GM18505 (cell line): Measurements from ENCODE around the gene FAM168A.

Experiments used
- ATAC-seq: cut with Tn5 transposase; IDR thresholded peaks from one replicate; pipeline ENCODE4 v1.9.1; 2021; ENCODE audit not compliant: unreplicated experiment
- POLR2A ChIP-seq: IDR thresholded peaks from 4 replicates; pipeline ENCODE4 v1.6.1; 2011; ENCODE audit warnings: borderline replicate concordance; ENCODE audit not compliant: insufficient read depth, insufficient read length; ENCODE audit errors: extremely low read depth

The FAM168A gene

DNA sequence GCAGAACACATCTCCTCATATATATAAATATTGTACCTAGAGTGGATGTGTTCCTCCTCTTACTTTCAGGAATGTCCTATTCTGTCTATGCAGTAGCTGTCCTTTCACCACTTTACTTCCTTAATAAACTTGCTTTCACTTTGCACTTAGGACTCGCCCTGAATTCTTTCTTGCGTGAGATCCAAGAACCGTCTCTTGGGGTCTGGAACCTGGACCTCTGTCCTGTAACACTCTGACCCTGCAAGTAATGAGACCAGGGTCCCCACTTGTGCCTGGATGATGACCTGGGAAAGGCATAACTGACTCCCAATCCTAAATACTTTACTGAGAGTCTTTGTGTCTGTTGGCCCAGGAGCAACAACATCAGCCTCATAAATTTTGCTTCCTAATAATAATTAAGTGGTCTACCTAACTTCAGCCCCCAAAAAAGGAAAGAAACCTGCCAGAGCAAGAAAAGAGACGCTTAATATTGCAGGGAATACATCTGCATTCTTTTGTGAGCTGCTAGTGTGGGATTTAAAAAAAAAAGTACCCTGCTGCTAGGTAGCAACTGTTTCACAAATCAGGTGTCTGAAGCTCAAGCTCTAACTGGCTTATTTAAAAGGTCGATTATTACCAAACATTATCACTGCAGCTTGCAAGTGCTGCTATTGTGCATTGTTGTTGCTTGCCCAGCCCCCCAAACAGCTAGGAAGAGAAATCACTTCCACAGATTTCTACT lies 69.3 kb downstream of the FAM168A start:
- TF ChIP-seq POLR2A = no peak
- no peak for ATAC-seq

GRCh38 chr11:73528013-73528412 lies 69.9 kb downstream of the FAM168A start:
- TF ChIP-seq POLR2A = no peak

DNA sequence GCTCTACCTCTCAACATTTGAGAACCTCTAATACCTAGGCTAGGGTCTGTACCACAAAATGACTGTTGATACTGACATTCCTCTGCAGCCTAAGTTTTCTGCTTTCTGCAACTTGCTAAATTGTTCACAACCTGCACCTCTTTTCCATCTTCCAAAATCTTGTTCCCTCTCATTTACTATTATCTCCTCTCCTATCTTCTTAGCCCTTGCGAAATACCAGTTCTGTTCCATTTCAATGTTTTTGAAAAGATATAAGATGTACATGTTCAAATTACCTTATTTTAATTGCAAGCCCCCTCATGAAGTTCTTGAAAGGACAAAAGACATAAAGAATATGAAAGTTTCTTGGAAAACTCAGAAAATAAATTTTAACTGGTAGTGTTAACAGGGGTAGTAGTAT lies 72.3 kb downstream of the FAM168A start:
- no peak for TF ChIP-seq POLR2A
- no peak for ATAC-seq

More at GRCh38 chr11:73528013-73528412, 69.9 kb downstream of the FAM168A start:
- no peak for ATAC-seq

DNA sequence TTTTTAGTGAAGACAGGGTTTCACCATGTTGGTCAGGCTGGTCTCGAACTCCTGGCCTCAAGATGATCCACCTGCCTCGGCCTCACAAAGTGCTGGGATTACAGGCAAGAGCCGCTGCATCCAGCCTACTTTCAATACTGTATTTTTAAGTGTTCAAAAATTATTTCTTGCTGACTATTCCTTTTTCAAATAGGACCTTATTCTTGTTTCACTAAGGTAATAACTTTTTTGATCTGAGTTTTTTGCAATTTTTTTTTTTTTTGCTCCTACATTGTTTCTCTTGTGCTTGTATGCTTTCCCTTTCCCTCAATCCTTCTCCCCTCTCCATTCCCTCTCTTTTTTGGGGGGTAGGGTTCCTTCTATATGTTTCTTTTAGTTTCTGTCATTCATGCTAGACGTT lies 73.1 kb downstream of the FAM168A start:
- no peak for ATAC-seq
- TF ChIP-seq POLR2A = no peak

DNA sequence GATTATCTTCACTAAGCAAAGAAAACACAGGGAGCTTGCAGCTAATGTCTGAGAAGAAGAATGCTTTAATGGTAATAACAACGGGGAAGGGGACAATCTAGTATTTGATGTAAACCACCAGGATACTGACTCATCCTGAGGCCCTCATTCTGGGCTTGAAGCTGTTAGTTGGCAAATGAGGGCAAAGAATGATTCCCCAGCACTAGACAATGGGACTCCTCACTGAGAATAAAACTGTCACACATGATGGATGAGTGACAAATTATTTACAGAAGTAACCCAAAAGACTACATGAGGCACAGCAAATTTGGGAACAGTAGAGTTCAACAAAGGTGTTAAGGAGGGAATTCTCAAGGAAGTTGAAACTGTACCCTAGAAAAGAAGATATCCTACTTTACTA lies 76.3 kb downstream of the FAM168A start:
- ATAC-seq = no peak

DNA sequence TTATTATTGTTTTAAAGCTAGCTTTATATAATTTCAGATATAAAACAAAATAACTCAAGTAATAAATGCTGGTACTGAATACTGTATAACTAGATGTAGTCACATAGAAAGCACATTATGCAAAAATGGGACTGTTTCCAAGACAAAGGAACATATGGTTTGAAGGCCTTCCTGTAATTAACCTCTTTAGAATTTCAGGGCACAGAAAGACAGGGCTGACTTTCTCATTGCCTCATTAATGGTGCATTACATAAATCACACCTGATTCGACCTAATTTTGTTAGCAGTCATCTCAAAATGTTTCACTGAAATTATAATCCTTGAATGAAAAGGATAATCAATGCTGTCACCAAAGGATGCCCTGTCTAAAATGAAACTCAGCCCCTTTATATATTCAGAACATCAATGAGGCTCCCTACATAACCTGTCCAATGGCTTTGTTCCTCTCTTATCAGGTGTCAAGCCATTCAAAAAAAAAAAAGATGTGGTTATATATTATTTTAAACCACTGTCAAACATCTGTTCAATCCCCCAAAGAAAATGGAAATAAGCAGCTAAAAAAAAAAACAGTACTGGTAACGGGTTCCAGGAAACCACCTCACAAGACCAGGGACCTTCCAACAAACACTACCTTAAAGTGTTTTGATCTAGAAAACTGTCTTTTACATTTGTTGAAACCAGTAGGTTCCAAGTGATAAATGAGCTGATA lies 77.4 kb downstream of the FAM168A start:
- TF ChIP-seq POLR2A = no peak
- no peak for ATAC-seq

More for the DNA sequence above, 76.3 kb downstream of the FAM168A start:
- no peak for TF ChIP-seq POLR2A

- no peak for TF ChIP-seq POLR2A
- no peak for ATAC-seq
These were observed 78.6 kb downstream of the FAM168A start for GRCh38 chr11:73519266-73519665.

GRCh38 chr11:73518195-73518594 lies 79.7 kb downstream of the FAM168A start:
- no peak for TF ChIP-seq POLR2A
- no peak for ATAC-seq

- no peak for TF ChIP-seq POLR2A
- ATAC-seq = no peak
These were observed 81.8 kb downstream of the FAM168A start for GRCh38 chr11:73516080-73516479.

DNA sequence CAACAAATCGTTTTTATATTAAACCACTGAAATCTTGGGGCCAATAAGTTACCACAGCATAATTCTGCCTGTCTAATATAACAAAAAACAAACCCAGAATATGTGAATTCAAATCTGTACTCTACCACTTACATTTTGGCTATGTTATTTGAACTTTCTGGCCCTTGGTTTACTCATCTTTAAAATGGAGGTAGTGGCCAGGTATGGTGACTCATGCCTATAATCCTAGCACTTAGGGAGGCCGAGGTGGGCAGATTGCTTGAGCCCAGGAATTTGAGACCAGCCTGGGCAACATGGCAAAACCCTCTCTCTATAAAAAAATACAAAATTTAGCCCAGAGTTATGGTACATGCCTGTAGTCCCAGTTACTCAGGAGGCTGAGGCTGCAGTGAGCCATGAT lies 84.2 kb downstream of the FAM168A start:
- no peak for ATAC-seq
- TF ChIP-seq POLR2A = no peak

DNA sequence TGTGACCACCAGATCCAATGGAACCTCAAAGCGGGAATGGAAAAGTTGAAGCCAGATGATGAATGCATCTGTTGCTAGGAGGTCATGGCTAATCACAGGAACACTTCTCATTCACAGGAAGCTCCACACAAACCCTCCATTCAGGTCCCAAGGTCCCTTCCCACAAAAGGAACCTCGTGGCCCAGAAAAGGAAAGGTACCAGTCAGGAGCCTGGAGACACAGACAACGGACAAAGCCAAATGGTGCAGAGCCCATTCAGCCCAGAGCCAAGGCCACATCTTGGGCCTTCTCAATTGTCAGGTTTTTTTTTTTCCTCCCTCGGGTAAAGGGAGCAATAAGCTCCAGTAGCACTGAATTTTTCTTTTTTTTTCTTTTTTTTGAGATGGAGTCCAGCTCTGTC lies 87.0 kb downstream of the FAM168A start:
- TF ChIP-seq POLR2A = no peak
- ATAC-seq = no peak

DNA sequence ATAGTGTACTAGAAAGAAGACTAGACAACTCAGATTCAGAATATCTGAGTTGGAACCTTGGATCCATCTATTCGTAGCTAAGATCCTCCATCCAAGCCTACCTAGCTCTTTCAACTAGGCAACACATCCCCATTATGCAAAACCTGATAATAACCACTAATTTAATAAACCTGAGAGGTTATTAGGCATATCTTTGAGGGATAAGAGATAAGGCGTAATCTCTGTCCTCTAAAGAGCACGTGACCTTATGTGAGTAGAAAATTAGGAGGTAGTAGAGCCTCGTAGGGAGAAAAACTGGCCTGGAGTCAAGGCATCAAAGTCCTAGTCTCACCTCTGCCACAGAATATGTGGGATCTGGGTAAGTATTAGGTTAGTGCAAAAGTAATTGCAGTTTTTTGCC lies 87.8 kb downstream of the FAM168A start:
- ATAC-seq = no peak

DNA sequence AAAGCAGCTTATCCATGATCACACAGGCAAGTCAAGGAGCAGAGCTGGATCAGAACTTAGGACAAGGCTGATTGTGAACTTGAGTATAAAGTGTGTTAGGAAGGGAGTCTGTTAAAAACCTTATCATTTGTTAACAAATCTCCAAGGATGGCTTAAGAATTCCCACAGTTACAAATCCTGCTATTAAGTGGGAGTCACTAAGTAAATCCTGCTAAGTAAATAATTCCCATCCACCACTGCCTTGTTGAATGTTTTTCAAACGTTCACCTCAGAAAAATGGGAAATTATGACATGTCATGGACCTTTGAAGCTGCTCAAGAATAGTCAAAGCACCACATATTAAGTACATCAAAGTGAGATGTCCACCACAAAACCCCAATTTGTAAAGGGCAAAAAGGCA lies 88.7 kb downstream of the FAM168A start:
- no peak for ATAC-seq
- no peak for TF ChIP-seq POLR2A

More for the DNA sequence above, 87.8 kb downstream of the FAM168A start:
- TF ChIP-seq POLR2A = no peak

DNA sequence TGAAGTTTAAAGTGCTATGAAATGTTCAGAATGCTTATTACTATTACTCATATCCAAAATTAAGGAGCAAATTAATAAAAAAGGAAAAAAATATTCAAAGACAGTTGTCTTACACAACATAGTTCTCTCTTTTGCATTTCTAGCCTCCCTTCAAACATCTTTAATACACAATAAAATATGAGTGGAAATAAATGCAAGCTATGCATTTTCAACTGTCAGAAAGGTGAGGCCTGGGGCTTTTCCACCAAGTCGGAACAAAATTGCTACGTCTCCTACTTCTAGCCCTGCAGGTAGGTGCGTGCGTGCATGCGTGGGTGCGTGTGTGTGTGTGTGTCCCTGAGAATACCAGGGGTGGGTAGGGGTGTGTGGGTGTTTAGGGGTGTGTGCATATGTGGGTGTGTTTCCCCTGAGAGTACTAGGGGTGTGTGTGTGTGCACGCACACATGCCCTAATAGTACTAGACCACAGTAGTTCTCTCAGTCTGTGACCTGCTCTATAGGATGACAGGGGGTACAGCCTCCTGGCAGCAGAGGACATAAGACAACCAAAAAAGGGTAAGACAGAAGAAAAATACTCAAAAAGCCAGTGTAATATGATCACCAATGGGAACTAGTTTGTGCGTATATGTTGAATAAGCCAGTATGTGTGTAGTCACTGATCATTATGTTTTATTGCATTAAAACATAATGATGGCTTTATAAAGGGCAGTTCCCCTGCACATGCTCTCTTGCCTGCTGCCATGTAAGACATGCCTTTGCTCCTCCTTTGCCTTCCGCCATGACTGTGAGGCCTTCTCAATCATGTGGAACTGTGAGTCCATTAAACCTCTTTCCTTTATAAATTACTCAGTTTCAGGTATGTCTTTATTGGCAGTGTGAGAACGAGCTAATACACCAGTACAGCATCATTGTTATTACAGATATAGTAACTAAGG lies 89.4 kb downstream of the FAM168A start:
- TF ChIP-seq POLR2A = no peak
- ATAC-seq = no peak

GRCh38 chr11:73507086-73507485 lies 90.8 kb downstream of the FAM168A start:
- no peak for TF ChIP-seq POLR2A
- no peak for ATAC-seq
